Lower lobe of right lung (tissue), 2 donors: ENCODE measurements around the gene F11R. TPM values are rescaled to one million over a fixed set of nuclear protein-coding genes. Genes with fewer than 3 reads are reported as not detected.
"Not testable (repeated sequence)": the region's sequence is repeated elsewhere in the genome, so short reads cannot be mapped to it uniquely, and the experiment has no call there.

Experiments
- ATAC-seq, 2 donors: fragments of 200-7000 bp; cut with Tn5 transposase; one replicate each; pipeline ENCODE4 v1.9.1; 2020 to 2022; ENCODE audit warnings: mild to moderate bottlenecking in 2 of 2, moderate library complexity in 2 of 2
- DNase-seq: peaks from one replicate; pipeline ENCODE4 v3.0.0-alpha.2; 2020
- H3K27ac ChIP-seq: fragments of 200-600 bp; one replicate; pipeline ENCODE4 v1.8.0; 2022
- H3K27me3 ChIP-seq: fragments of 200-600 bp; one replicate; pipeline ENCODE4 v1.8.0; 2022; ENCODE audit warnings: low read depth
- H3K36me3 ChIP-seq: fragments of 200-600 bp; one replicate; pipeline ENCODE4 v1.8.0; 2022; ENCODE audit warnings: mild to moderate bottlenecking
- H3K4me1 ChIP-seq: fragments of 200-600 bp; one replicate; pipeline ENCODE4 v1.8.0; 2022
- H3K4me3 ChIP-seq: fragments of 200-600 bp; one replicate; pipeline ENCODE4 v1.8.0; 2022; ENCODE audit warnings: mild to moderate bottlenecking
- H3K9me3 ChIP-seq: fragments of 200-600 bp; one replicate; pipeline ENCODE4 v1.8.0; 2022
- intact Hi-C: fragments of 100-400 bp; cut with DNase I; formaldehyde crosslinking; loops from one replicate; pipeline ENCODE4 v1.11.0; 2022
- total RNA-seq: library from RNA; stranded (reverse); fragmentation: NEBNext Ultra II Directional; extraction: Animal tissue kit (Norgen Biotek cat#: 25700); gene quantifications from one replicate; pipeline ENCODE4 v1.2.1, GENCODE V29; 2021
- TF ChIP-seq, protein P1 (sequence below): fragments of 200-600 bp; IDR thresholded peaks from one replicate; pipeline ENCODE4 v1.8.0; 2022; ENCODE audit warnings: antibody characterized with exemption, mild to moderate bottlenecking
- donor health status: DM: no; HTN: yes; CAD: no; lungs with severe emphysema.

The F11R gene
- total RNA-seq, 1 donor from 2014 or later, result 162 TPM

DNA sequence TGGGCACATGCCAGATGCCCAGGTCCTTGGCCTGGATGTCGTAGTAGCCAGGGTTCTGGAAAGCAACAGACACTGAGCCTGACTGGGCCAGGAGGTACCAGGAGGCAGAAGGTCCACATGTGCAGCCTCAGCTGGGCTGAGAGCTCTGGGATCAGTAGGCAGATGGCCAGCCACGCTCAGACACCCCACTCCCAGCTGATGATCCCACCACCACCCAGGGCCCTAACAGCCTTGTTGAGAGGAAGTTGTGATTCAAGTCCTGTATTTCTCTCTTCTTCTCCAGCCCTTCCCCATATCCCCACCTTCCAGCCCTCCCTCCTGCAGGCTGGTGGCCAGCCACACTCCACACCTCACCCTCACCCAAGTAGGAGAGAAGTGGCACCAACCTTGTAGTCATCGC is 70.3 kb downstream of the F11R start:
- DNase-seq (no peak), ATAC-seq (peak; percentile 18 to 19)
- Histone ChIP-seq H3K27ac (peak overlapping the region; percentile 36), H3K4me1 (no peaks in the 10 kb centered on the region), H3K36me3 (no peaks in the 10 kb centered on the region), H3K27me3 (no peaks in the 10 kb centered on the region), H3K4me3 (peak overlapping the region; percentile 30), H3K9me3 (no peaks in the 10 kb centered on the region)
- TF ChIP-seq, protein P1, sequence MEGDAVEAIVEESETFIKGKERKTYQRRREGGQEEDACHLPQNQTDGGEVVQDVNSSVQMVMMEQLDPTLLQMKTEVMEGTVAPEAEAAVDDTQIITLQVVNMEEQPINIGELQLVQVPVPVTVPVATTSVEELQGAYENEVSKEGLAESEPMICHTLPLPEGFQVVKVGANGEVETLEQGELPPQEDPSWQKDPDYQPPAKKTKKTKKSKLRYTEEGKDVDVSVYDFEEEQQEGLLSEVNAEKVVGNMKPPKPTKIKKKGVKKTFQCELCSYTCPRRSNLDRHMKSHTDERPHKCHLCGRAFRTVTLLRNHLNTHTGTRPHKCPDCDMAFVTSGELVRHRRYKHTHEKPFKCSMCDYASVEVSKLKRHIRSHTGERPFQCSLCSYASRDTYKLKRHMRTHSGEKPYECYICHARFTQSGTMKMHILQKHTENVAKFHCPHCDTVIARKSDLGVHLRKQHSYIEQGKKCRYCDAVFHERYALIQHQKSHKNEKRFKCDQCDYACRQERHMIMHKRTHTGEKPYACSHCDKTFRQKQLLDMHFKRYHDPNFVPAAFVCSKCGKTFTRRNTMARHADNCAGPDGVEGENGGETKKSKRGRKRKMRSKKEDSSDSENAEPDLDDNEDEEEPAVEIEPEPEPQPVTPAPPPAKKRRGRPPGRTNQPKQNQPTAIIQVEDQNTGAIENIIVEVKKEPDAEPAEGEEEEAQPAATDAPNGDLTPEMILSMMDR, result no peak
- intact Hi-C loops, result loop anchor here (10.0 kb wide), 1 partner anchor 116 kb away; no protein-coding TSS in a partner anchor

DNA sequence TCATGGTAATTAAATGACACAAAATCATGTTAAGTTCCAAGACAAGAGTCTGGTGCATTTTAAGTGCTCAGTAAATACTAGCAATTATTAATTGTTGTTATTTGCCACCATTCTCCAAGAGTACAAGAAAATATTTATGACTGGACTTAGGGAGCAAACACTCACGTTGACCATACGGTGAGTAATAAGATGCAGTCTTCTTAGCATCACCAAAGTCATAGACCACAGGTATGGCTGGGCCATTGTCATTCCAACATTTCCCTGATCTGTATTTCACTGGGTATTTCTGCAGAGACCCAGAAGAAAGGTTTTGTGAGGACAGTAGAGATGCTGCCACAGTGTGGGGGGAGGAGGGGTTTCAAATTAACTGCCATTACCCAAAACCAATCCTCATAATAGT is 71.1 kb downstream of the F11R start:
- no peaks in the 10 kb centered on the region for H3K9me3 ChIP-seq
- no peaks in the 10 kb centered on the region for H3K36me3 ChIP-seq
- TF ChIP-seq, protein P1, result no peak
- peak overlapping the region; percentile 30 for H3K4me3 ChIP-seq
- peak overlapping the region; percentile 36 for H3K27ac ChIP-seq
- DNase-seq (no peak), ATAC-seq (no peak)
- no peaks in the 10 kb centered on the region for H3K4me1 ChIP-seq
- intact Hi-C loops, result loop anchor here (10.0 kb wide), 1 partner anchor 115 kb away; no protein-coding TSS in a partner anchor
- no peaks in the 10 kb centered on the region for H3K27me3 ChIP-seq

DNA sequence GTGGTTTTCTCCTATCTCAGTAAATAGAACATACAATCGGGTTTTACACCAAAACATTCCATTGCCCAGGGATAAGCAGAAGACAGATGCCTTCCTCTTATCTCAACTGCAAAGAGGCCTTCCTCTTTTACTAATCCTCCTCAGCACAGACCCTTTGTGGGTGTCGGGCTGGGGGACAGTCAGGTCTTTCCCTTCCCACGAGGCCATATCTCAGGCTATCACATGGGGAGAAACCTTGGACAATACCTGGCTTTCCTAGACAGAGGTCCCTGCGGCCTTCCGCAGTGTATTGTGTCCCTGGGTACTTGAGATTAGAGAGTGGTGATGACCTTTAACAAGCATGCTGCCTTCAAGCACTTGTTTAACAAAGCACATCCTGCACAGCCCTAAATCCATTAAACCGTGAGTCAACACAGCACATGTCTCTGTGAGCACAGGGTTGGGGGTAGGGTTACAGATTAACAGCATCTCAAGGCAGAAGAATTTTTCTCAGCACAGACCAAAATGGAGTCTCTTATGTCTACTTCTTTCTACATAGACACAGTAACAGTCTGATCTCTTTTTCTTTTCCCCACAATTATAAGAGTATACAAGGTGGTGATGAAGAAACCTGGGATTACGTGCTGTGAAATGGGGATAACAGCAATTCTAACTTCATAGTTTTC is 71.6 kb downstream of the F11R start:
- H3K4me1 ChIP-seq, intact Hi-C loops, DNase-seq, H3K27ac ChIP-seq, H3K9me3 ChIP-seq, H3K36me3 ChIP-seq, ATAC-seq, H3K27me3 ChIP-seq: not testable (repeated sequence)
- H3K4me3 ChIP-seq, result peak overlapping the region; percentile 30

DNA sequence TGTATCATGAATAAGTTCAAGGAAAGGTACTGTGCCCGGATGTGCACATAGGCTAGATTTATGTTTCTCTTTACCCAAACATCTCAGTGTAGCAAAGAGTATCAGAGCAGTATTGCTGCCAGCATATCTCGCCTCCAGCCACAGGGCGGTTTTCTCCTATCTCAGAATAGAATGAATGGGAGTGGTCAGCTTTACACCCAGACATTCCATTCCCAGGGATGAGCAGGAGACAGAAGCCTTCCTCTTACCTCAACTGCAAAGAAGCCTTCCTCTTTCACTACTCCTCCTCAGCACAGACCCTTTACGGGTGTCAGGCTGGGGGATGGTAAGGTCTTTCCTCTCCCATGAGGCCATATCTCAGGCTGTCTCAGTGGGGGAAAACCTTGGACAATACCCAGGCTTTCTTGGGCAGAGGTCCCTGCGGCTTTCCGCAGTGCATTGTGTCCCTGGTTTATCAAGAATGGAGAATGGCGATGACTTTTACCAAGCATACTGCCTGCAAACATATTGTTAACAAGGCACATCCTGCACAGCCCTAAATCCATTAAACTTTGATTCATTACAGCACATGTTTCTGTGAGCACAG is 73.7 kb downstream of the F11R start:
- H3K9me3 ChIP-seq, intact Hi-C loops, H3K27me3 ChIP-seq, DNase-seq, H3K4me1 ChIP-seq, H3K36me3 ChIP-seq, ATAC-seq: not testable (repeated sequence)
- H3K4me3 ChIP-seq, result peak overlapping the region; percentile 5
- peak overlapping the region; percentile 6 for H3K27ac ChIP-seq

DNA sequence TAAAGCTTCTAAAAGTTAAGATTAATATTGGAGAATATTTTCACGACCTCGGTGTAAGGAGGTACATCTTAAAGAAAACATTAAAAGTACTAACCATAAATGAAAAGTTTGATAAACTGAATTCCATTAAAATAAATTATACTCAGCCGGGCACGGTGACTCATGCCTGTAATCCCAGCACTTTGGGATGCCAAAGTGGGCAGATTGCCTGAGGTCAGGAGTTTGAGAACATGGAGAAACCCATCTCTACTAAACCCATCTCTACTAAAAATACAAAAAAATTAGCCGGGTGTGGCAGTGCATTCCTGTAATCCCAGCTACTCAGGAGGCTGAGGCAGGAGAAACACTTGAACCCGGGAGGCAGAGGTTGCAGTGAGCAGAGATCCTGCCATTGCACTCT is 75.1 kb downstream of the F11R start:
- H3K36me3 ChIP-seq, DNase-seq, H3K9me3 ChIP-seq, intact Hi-C loops, H3K27me3 ChIP-seq, H3K4me3 ChIP-seq, H3K27ac ChIP-seq, H3K4me1 ChIP-seq, ATAC-seq: not testable (repeated sequence)

Other genes starting within 250 kb of the F11R start
- 1.8 TPM for gene LY9, start 225.0 kb downstream of the F11R start, total RNA-seq
- 4.5 TPM for gene CD244, start 158.3 kb downstream of the F11R start, total RNA-seq
- 2.7 TPM for gene ITLN1, start 136.0 kb downstream of the F11R start, total RNA-seq
- 30.7 TPM for gene ITLN2, start 66.3 kb downstream of the F11R start, total RNA-seq
- gene TSTD1, start 17.8 kb upstream of the F11R start, total RNA-seq, result 63.2 TPM
- gene USF1, start 24.8 kb upstream of the F11R start, total RNA-seq, result 81.8 TPM
- 63.7 TPM for gene ARHGAP30, start 48.7 kb upstream of the F11R start, total RNA-seq
- 6.2 TPM for gene NECTIN4, start 68.4 kb upstream of the F11R start, total RNA-seq
- gene KLHDC9, start 77.2 kb upstream of the F11R start, total RNA-seq, result 7.2 TPM
- 46.2 TPM for gene PFDN2, start 96.9 kb upstream of the F11R start, total RNA-seq
- 43.6 TPM for gene NIT1, start 97.0 kb upstream of the F11R start, total RNA-seq
- gene DEDD, start 111.5 kb upstream of the F11R start, total RNA-seq, result 38.3 TPM
- gene UFC1, start 132.8 kb upstream of the F11R start, total RNA-seq, result 92.2 TPM
- 32.2 TPM for gene USP21, start 138.3 kb upstream of the F11R start, total RNA-seq
- gene PPOX, start 145.3 kb upstream of the F11R start, total RNA-seq, result 24.1 TPM
- 29.6 TPM for gene B4GALT3, start 156.4 kb upstream of the F11R start, total RNA-seq
- 1.4 TPM for gene ADAMTS4, start 177.9 kb upstream of the F11R start, total RNA-seq
- 66.3 TPM for gene NDUFS2, start 181.2 kb upstream of the F11R start, total RNA-seq
- gene FCER1G, start 194.1 kb upstream of the F11R start, total RNA-seq, result 283 TPM
- gene APOA2, start 202.5 kb upstream of the F11R start, total RNA-seq, result not detected
- 11.6 TPM for gene TOMM40L, start 204.9 kb upstream of the F11R start, total RNA-seq
- not detected for gene NR1I3, start 217.1 kb upstream of the F11R start, total RNA-seq
- 8.9 TPM for gene PCP4L1, start 237.6 kb upstream of the F11R start, total RNA-seq